HG03442 (cell line): ENCODE data around the gene SSC5D.
"Not testable (repeated sequence)": the region's sequence is repeated elsewhere in the genome, so short reads cannot be mapped to it uniquely, and the experiment has no call there.

Source experiments
- ATAC-seq: cut with Tn5 transposase; IDR thresholded peaks from one replicate; pipeline ENCODE4 v1.9.1; 2021; ENCODE audit warnings: mild to moderate bottlenecking, moderate library complexity; ENCODE audit not compliant: unreplicated experiment

The SSC5D gene

GRCh38 chr19:55486043-55486970, 1.9 kb upstream of the SSC5D start:
- ATAC-seq, result no peak

- ATAC-seq, result no peak
These were observed 989 bp upstream of the SSC5D start for GRCh38 chr19:55486971-55487923.

DNA sequence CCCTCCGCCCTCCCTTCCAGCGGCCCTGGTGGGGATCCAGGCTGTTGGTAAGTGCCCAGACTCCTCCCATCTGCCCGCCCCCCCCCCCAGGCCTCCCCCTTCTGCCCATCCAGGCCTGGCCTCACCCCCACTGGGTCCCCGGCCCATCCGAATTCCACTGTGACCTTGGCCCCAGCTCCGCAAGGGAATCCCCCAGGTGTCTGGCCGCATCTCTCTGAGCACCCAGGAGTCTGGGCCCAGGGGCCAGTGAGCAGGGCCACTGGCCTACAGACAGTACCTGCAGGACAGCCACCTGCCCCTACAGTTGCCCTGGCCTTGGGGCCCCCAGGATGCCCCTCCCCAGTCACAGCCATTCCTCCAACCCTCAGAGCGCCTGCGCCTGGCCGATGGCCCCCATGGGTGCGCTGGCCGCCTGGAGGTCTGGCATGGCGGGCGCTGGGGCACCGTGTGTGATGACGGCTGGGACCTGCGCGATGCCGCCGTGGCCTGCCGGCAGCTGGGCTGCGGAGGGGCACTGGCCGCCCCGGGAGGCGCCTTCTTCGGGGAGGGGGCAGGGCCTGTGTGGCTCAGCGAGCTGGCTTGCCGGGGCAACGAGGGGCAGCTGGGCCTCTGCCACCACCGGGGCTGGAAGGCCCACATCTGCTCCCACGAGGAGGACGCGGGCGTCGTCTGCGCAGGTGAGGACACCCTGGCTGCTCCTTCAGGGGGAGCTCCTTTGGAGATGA, 912 bp downstream of the SSC5D start:
- ATAC-seq, result no peak

DNA sequence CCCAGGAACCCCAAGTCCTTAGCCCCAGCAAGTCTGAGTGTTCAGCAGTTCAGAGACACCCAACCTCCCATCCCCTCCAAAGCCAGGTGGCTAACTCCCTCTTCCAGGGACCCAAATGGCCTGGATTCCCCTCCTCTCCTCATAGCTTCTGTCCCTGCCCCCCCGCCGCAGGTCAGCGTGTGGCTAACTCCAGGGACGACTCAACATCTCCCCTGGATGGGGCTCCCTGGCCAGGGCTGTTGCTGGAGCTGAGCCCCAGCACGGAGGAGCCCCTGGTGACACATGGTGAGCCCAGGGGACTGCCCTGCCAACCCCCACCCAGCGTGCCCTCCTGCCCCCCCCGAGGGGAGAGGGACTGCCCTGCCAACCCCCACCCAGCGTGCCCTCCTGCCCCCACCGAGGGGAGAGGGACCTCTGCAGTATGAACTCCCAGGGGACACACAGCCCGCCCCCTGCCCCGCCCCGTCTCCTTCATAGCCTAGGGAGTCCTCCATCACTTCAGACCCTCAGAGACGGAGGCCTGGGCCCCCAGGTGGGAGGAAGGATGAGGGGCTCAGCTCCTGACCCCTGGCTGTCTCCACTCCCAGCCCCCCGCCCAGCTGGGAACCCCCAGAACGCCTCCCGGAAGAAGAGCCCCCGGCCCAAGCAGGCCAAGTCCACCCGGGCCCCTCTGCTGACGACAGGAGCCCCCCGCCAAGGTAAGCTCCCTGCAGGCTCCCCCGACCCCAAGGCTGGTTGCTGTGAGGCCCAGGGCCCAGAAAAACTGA, 1.7 kb downstream of the SSC5D start:
- no peak for ATAC-seq

- no peak for ATAC-seq
These were observed 2.5 kb downstream of the SSC5D start for GRCh38 chr19:55490478-55491432.

DNA sequence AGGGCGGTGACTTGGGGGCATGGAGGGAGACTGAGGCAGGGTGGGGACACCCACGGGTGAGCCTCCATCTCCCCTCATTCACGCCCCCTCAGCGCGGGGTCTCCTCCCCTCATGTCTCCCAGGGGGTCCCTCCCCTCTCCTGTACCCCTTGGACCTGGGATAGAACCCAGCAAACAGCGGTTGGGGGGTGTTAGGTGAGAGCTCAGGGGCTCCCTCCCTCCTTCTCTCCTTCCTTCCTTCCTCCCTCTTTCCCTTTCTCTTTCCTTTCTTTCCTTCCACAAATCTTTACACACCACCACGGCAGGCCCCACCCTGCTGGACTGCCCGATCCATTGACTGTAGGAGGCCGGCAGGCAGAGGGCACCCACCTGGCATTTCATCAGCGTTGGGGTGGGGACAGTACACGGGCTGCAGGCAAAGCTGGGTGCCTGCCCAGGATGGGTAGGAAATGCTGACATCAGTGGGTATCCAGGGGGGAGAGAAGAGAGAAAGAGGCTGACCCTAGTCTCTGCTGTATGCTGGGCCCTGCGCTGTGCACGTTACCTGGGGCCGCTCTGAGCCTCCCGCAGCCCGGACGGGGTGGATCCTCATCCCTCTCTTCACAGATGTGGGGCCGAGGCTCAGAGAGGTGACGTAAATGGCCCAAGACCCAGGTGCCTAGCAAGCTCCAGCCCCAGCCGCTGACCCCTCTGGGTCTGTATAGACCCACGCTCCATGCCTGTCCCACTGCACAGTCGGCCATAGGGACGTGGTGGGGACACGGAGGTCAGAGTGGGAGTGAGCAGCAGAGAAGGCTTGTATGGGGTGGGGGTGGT, 3.5 kb downstream of the SSC5D start:
- ATAC-seq, result no peak

DNA sequence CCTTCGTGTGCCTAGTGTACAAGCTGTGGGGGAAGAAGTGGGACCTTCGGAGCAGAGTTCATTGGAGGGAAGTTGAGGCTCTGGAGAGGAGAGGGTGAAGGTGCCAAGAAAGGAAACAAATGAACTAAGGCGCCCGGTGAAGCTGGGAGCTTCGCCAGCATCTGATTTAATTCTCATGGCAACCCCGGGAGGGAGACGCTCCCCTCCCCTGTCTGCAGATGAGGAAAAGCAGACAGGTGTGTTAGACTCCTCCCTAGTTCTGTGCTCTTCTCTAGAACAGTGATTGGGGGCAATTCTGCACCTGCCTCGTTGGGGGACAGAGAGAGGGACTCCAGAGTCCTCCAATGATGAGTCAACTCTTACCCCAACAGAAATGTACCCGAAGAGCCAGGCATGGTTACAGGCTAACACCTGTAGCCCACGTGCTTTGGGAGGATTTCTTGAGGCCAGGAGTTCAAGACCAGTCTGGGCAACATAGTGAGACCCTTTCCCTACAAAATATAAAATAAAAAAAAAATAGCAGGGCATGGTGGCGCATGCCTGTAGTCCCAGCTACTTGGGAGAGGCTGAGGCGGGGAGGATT, 4.2 kb downstream of the SSC5D start:
- no peak for ATAC-seq

DNA sequence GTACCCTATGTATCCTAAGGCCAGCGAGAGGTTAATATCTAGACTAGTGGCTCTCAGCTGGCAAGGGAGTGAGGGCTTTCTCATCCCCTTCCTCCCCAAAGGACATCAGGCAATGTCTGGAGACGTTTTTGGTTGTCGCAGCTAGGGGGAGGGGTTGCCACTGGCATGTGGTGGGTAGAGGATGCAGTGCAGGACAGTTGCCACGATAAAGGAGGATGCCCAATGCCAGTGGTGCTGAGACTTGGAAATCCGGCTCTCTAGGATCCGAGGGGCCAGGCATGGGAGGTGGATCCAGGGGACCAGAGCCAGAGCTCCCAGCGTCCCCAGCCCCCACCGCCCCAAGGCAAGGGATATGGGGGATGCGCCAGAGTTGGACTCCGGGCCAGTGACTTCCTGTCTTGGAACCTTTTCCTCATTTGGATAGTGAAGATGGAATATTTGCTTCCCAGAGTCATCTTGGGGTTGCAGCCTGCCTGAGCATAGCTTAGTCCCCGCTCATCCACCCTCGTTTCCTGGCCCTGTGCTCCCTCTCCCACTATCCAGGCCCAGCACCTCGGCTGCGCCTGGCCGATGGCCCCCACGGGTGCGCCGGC, 4.9 kb downstream of the SSC5D start:
- ATAC-seq, result no peak

GRCh38 chr19:55493645-55494171, 5.5 kb downstream of the SSC5D start:
- no peak for ATAC-seq

GRCh38 chr19:55494172-55494761, 6.0 kb downstream of the SSC5D start:
- ATAC-seq, result no peak

DNA sequence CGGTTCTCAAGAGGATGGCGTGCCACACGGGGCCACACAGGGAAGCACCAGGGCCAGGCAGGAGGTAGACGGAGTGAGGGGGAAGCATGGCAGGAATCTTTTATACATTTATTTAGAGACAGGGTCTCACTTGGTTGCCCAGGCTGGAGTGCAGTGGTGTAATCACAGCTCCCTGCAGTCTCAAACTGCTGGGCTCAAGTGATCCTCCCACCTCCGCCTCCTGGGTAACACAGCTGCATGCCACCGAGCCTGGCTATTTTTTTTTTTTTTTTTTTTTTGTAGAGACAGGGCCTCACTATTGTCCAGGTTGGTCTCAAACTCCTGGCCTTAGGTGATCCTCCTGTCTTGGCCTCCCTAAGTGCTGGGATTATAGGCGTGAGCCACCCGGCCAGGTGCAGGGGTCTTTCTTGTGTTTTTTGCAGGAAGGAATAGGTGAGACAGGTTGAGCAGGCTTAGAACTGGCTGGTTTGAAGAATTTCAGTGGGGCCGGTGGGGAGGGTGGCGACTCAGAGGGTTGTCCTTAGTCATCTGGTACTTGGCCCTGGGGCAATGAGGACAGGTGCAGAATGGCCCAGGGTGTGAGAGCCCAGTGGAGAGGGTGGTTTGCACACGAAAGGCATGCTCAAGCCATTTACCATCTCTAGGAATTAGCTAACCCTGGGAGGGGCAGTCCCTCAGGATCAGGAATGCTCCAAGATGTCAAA, 7.6 kb downstream of the SSC5D start:
- ATAC-seq, result no peak

- ATAC-seq, result not testable (repeated sequence)
These were observed 8.6 kb downstream of the SSC5D start for GRCh38 chr19:55496820-55497219.

GRCh38 chr19:55497763-55498162, 9.5 kb downstream of the SSC5D start:
- ATAC-seq, result no peak

DNA sequence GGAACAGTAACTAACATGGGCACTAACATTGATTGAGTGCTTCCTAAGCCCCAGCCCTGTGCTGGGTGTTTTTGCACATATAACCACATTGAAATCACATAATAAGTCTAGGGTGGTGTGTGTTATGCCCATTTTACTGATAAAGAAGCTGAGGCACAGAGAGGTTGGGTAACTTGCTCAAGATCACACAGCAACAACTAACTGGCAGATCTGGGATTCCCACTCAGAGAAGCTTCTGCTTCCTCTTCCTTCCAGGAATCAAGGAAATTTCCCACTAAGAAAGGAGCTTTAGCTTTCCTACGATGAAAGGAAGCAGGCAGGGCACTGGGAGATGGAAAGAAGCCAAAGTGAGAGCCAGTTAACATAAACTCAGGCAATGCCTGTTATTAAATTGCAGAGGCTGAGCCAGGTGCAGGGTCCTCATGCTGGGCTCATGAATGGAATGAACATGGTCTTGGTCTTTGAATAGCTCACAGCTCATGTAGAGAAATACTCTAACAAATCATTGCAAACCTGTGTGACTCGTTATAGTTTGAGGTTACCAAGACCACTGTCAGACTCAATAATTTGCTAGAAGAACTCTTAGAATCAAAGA, 10.1 kb downstream of the SSC5D start:
- ATAC-seq, result no peak

- no peak for ATAC-seq
These were observed 12.2 kb downstream of the SSC5D start for GRCh38 chr19:55500368-55500952.
